Measurements from ENCODE around the gene WAS. TPM values are rescaled to one million over a fixed set of nuclear protein-coding genes. Genes with fewer than 3 reads are reported as not detected.
"Not testable (repeated sequence)": the region's sequence is repeated elsewhere in the genome, so short reads cannot be mapped to it uniquely, and the experiment has no call there.

The WAS gene
- total RNA-seq, 4 donors from 2014 or later, result 0.68 to 5.2 (median 3.5) TPM

DNA sequence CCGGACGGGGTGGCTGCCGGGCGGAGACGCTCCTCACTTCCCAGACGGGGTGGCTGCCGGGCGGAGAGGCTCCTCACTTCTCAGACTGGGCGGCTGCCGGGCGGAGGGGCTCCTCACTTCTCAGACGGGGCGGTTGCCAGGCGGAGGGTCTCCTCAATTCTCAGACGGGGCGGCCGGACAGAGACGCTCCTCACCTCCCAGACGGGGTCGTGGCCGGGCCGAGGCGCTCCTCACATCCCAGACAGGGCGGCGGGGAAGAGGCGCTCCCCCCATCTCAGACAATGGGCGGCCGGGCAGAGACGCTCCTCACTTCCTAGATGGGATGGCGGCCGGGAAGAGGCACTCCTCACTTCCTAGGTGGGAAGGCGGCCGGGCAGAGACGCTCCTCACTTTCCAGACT is 23.9 kb upstream of the WAS start:
- not testable (repeated sequence) for DNase-seq (ENCODE audit: low spot score in 2 of 2)
- 95% methylated on average over 7 of the region's 34 CpGs for WGBS

DNA sequence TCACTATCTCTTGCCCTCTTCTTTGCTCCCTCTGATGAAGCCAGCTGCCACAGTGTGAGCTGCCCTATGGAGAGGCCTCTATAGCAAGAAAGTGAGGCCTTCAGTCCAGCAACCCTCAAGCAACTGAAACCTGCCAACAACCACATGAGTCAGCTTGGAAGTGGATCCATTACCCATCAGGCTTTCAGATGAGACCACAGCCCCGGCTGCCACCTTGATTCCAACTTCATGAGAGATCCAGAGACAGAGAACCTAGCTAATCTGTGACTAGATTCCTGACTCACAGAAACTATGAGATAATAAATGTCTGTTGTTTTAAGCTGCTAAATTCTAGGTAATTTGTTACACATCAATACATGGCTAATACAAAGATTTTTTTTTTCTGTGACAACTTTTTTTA is 20.4 kb upstream of the WAS start:
- WGBS, result 87% methylated on average over 1 of the region's 1 CpG
- DNase-seq (ENCODE audit: low spot score in 2 of 2), result no peak
- Histone ChIP-seq H3K27ac (no peak overlapping the region), H3K9me3 (no peaks in the 10 kb centered on the region), H3K27me3 (no peaks in the 10 kb centered on the region), H3K36me3 (no peaks in the 10 kb centered on the region), H3K4me1 (no peaks in the 10 kb centered on the region), H3K4me3 (no peak overlapping the region)
- TF ChIP-seq POLR2A (IDR thresholded peaks at IDR 0.05), result no peak
- TF ChIP-seq CTCF (IDR thresholded peaks at IDR 0.05), result no peak

More for the DNA sequence above, 23.9 kb upstream of the WAS start:
- not testable (repeated sequence) for H3K27me3 ChIP-seq, H3K4me3 ChIP-seq, H3K9me3 ChIP-seq, H3K4me1 ChIP-seq, H3K27ac ChIP-seq, H3K36me3 ChIP-seq

GRCh38 chrX:48664156-48664555 is 19.4 kb upstream of the WAS start:
- WGBS, result 68% methylated on average over 1 of the region's 1 CpG
- TF ChIP-seq POLR2A (IDR thresholded peaks at IDR 0.05) (no peak), CTCF (IDR thresholded peaks at IDR 0.05) (no peak), POLR2AphosphoS5 (IDR thresholded peaks at IDR 0.05) (no peak), EP300 (IDR thresholded peaks at IDR 0.05) (no peak)
- Histone ChIP-seq H3K9me3 (no peaks in the 10 kb centered on the region), H3K4me3 (no peak overlapping the region), H3K27ac (no peak overlapping the region), H3K4me1 (no peaks in the 10 kb centered on the region), H3K27me3 (no peaks in the 10 kb centered on the region), H3K36me3 (no peaks in the 10 kb centered on the region)
- DNase-seq (ENCODE audit: low spot score in 2 of 2), result no peak

DNA sequence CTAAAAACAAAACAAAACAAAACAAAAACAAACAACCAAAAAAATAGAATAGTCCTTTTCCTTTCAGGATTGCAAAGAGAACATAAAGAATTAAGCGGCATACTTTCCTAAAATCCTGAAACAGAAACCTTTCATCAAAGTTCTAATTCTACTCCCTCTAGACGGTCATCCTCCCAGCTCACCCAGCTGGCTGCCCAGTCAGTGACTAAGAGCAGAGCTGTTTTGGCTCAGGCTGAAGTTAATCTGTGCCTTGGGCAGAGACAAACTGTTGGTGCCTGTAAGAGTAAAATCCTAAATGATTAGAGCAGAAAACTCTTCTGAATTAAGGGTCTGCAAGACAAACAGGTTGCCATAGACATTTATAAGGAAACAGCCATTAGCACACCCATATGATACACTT is 17.6 kb upstream of the WAS start:
- no peak for DNase-seq (ENCODE audit: low spot score in 2 of 2)
- WGBS, result 82% methylated on average over 2 of the region's 2 CpGs

GRCh38 chrX:48666649-48667048 is 16.9 kb upstream of the WAS start:
- Histone ChIP-seq H3K4me3 (no peak overlapping the region), H3K27ac (no peak overlapping the region), H3K27me3 (no peaks in the 10 kb centered on the region), H3K4me1 (no peaks in the 10 kb centered on the region), H3K36me3 (no peaks in the 10 kb centered on the region), H3K9me3 (no peaks in the 10 kb centered on the region)
- TF ChIP-seq POLR2A (IDR thresholded peaks at IDR 0.05), result no peak
- TF ChIP-seq POLR2AphosphoS5 (IDR thresholded peaks at IDR 0.05), result no peak
- TF ChIP-seq CTCF (IDR thresholded peaks at IDR 0.05), result no peak
- TF ChIP-seq EP300 (IDR thresholded peaks at IDR 0.05), result no peak
- DNase-seq (ENCODE audit: low spot score in 2 of 2), result no peak
- 83% methylated on average over 4 of the region's 4 CpGs for WGBS

More for the DNA sequence above, 17.6 kb upstream of the WAS start:
- Histone ChIP-seq H3K27me3 (no peaks in the 10 kb centered on the region), H3K36me3 (no peaks in the 10 kb centered on the region), H3K27ac (no peak overlapping the region), H3K4me3 (no peak overlapping the region), H3K9me3 (no peaks in the 10 kb centered on the region), H3K4me1 (no peaks in the 10 kb centered on the region)
- TF ChIP-seq EP300 (IDR thresholded peaks at IDR 0.05) (no peak), CTCF (IDR thresholded peaks at IDR 0.05) (no peak), POLR2A (IDR thresholded peaks at IDR 0.05) (no peak), POLR2AphosphoS5 (IDR thresholded peaks at IDR 0.05) (no peak)

DNA sequence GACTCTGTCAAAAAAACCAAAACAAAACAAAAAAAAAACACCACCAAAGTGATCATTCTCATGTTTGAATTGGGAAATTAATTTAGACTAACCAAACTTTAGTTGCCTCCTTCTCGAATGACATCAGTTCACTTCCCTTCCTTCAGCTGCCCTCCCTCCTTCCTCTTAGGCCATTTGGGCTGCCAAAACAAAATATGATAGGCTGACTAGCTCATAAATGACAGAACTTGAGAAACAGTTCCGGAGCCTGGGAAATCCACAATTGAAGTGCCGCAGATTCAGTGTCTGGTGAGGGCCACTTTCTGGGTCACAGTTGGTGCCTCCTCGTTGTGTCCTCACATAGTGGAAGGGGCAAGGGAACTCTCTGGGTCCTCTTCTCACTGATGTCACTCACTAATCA is 16.1 kb upstream of the WAS start:
- no peak overlapping the region for H3K27ac ChIP-seq
- WGBS, result 79% methylated on average over 4 of the region's 4 CpGs
- H3K4me1 ChIP-seq, result no peaks in the 10 kb centered on the region
- no peaks in the 10 kb centered on the region for H3K36me3 ChIP-seq
- no peaks in the 10 kb centered on the region for H3K27me3 ChIP-seq
- H3K4me3 ChIP-seq, result no peak overlapping the region
- no peak for DNase-seq (ENCODE audit: low spot score in 2 of 2)
- no peaks in the 10 kb centered on the region for H3K9me3 ChIP-seq
- TF ChIP-seq POLR2A (IDR thresholded peaks at IDR 0.05) (no peak), POLR2AphosphoS5 (IDR thresholded peaks at IDR 0.05) (no peak), CTCF (IDR thresholded peaks at IDR 0.05) (no peak), EP300 (IDR thresholded peaks at IDR 0.05) (no peak)

DNA sequence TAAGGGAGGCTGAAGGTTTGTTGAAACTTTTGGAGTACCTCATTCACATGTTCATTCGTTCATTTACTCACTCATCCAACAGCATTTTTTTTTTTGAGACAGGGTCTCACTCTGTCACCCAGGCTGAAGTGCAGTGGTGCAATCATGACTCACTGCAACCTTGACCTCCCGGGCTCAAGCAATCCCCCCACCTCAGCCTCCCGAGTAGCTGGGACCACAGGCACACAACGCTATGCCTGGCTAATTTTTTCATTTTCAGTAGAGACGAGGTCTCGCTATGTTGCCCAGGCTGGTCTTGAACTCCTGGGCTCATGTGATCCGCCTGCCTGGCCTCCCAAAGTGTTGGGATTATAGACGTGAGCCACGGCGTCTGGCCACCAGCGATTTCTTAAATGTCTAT is 15.4 kb upstream of the WAS start:
- not testable (repeated sequence) for H3K36me3 ChIP-seq; DNase-seq (ENCODE audit: low spot score in 2 of 2); H3K4me3 ChIP-seq; H3K27ac ChIP-seq; H3K9me3 ChIP-seq; H3K4me1 ChIP-seq; H3K27me3 ChIP-seq
- 79% methylated on average over 10 of the region's 11 CpGs for WGBS
